ENCODE data around the gene TBC1D5.
"Not testable (repeated sequence)": the region's sequence is repeated elsewhere in the genome, so short reads cannot be mapped to it uniquely, and the experiment has no call there.

The TBC1D5 gene

GRCh38 chr3:17705991-17706390 lies 36.4 kb downstream of the TBC1D5 start:
- DNase-seq = not testable (repeated sequence)

GRCh38 chr3:17699815-17700214 lies 42.6 kb downstream of the TBC1D5 start:
- not testable (repeated sequence) for DNase-seq

- DNase-seq = not testable (repeated sequence)
Measured at GRCh38 chr3:17695665-17696064, 46.8 kb downstream of the TBC1D5 start.

- not testable (repeated sequence) for DNase-seq
Measured at GRCh38 chr3:17693670-17693999, 48.8 kb downstream of the TBC1D5 start.

- DNase-seq = peak; percentile 38
Measured at GRCh38 chr3:17692846-17693669, 49.4 kb downstream of the TBC1D5 start.

- no peak for DNase-seq
Measured at GRCh38 chr3:17687566-17687965, 54.9 kb downstream of the TBC1D5 start.

- no peak for DNase-seq
Measured at GRCh38 chr3:17686613-17687012, 55.8 kb downstream of the TBC1D5 start.

- DNase-seq = no peak
Measured at GRCh38 chr3:17683542-17684207, 58.8 kb downstream of the TBC1D5 start.

GRCh38 chr3:17680530-17680929 lies 61.9 kb downstream of the TBC1D5 start:
- no peak for DNase-seq

- DNase-seq = no peak
Measured at GRCh38 chr3:17678116-17678741, 64.2 kb downstream of the TBC1D5 start.

- DNase-seq = no peak
Measured at GRCh38 chr3:17674082-17674686, 68.2 kb downstream of the TBC1D5 start.

- no peak for DNase-seq
Measured at GRCh38 chr3:17672506-17672905, 69.9 kb downstream of the TBC1D5 start.

- DNase-seq = no peak
Measured at GRCh38 chr3:17670749-17671148, 71.7 kb downstream of the TBC1D5 start.

GRCh38 chr3:17664923-17665322 lies 77.5 kb downstream of the TBC1D5 start:
- no peak for DNase-seq

GRCh38 chr3:17656264-17656663 lies 86.2 kb downstream of the TBC1D5 start:
- no peak for DNase-seq

- DNase-seq = no peak
Measured at GRCh38 chr3:17655743-17656142, 86.7 kb downstream of the TBC1D5 start.

GRCh38 chr3:17649748-17650147 lies 92.7 kb downstream of the TBC1D5 start:
- not testable (repeated sequence) for DNase-seq

- DNase-seq = not testable (repeated sequence)
Measured at GRCh38 chr3:17648630-17649355, 93.6 kb downstream of the TBC1D5 start.

- DNase-seq = no peak
Measured at GRCh38 chr3:17645074-17645698, 97.2 kb downstream of the TBC1D5 start.

- DNase-seq = no peak
Measured at GRCh38 chr3:17643691-17644090, 98.7 kb downstream of the TBC1D5 start.

- DNase-seq = no peak
Measured at GRCh38 chr3:17642474-17642873, 100.0 kb downstream of the TBC1D5 start.

GRCh38 chr3:17640466-17640865 lies 102.0 kb downstream of the TBC1D5 start:
- DNase-seq = no peak

All from stimulated activated CD4-positive, alpha-beta T cell treated with anti-CD3 and anti-CD28 coated beads, Interleukin-12 subunit alpha, Interleukin-12 subunit beta, amount 100 ng/mL, for 4 hours (primary cell).